BLaER1 treated with 17β-estradiol and CSF1 and Interleukin-3, amounts not matched to agents 10 nM and 100 nM (cell line): ENCODE results near the gene DOCK1.

Experiments used
- H3K27ac ChIP-seq, 11 experiments: shearing (Covaris generic); formaldehyde crosslinking; 2 replicates each; pipeline ENCODE4 v1.8.1; 2022
- H3K27me3 ChIP-seq, 11 experiments: shearing (Covaris generic); formaldehyde crosslinking; 2 replicates each; pipeline ENCODE4 v1.8.1; 2022
- H3K36me3 ChIP-seq, 11 experiments: shearing (Covaris generic); formaldehyde crosslinking; 2 replicates each; pipeline ENCODE4 v1.8.1; 2022
- H3K4me1 ChIP-seq, 10 experiments: shearing (Covaris generic); formaldehyde crosslinking; 2 replicates each; pipeline ENCODE4 v1.8.1; 2022
- H3K4me2 ChIP-seq, 11 experiments: shearing (Covaris generic); formaldehyde crosslinking; 2 replicates each; pipeline ENCODE4 v1.8.1; 2022
- H3K4me3 ChIP-seq, 10 experiments: shearing (Covaris generic); formaldehyde crosslinking; 2 replicates each; pipeline ENCODE4 v1.8.1; 2022
- H3K9ac ChIP-seq, 11 experiments: shearing (Covaris generic); formaldehyde crosslinking; 2 replicates each; pipeline ENCODE4 v1.8.1; 2022
- H3K9me3 ChIP-seq, 11 experiments: shearing (Covaris generic); formaldehyde crosslinking; replicated peaks in 1 of 11; 2 replicates each; pipeline ENCODE4 v1.8.1; 2022
- H4K20me1 ChIP-seq, 11 experiments: shearing (Covaris generic); formaldehyde crosslinking; 2 replicates each; pipeline ENCODE4 v1.8.1; 2022
- Cebpa-rat ChIP-seq, 11 experiments: shearing (Covaris generic); IDR thresholded peaks; 2 replicates each; pipeline ENCODE4 v1.8.1; 2022

The DOCK1 gene

GRCh38 chr10:127492607-127493250, 587.5 kb downstream of the DOCK1 start:
- no peak overlapping the region for H3K9ac ChIP-seq
- H3K27me3 ChIP-seq: no peaks in the 10 kb centered on the region

GRCh38 chr10:127496035-127496434, 590.8 kb downstream of the DOCK1 start:
- TF ChIP-seq Cebpa-rat (IDR thresholded peaks at IDR 0.05): no peak
- H3K9ac ChIP-seq: no peak overlapping the region
- H3K27me3 ChIP-seq: no peaks in the 10 kb centered on the region

More at GRCh38 chr10:127492607-127493250, 587.5 kb downstream of the DOCK1 start:
- Histone ChIP-seq H4K20me1 (no peaks in the 10 kb centered on the region), H3K4me3 (no peak overlapping the region), H3K4me2 (no peak overlapping the region), H3K9me3 (peaks cover 0 to 11% (median 0%) of the 10 kb centered on the region in 11 experiments; a peak in 2 of 22 replicates), H3K4me1 (peaks cover 0 to 6% (median 0%) of the 10 kb centered on the region in 10 experiments; a peak in 3 of 20 replicates), H3K36me3 (no peaks in the 10 kb centered on the region), H3K27ac (no peak overlapping the region)
- no peak for TF ChIP-seq Cebpa-rat (IDR thresholded peaks at IDR 0.05)

DNA sequence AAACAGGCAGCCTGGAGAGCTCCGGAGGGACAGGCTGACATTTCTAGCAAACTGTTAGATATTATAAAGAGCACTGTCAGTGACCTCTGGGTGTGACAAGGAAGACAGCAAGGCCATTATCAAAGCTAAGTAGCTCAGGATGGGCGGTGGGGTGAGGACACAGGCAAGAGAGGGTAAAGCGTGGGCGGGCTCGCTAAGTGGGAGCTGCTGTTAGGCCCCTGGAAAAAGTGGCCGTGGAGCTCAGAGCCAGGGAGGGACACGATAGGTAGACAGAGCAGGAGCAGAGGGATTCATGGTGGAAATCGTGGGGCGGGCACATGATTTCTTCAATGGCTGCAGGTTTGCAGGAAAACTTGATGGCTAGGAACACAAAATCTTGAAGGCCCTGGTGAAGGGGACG, 592.5 kb downstream of the DOCK1 start:
- no peak for TF ChIP-seq Cebpa-rat (IDR thresholded peaks at IDR 0.05)
- no peak overlapping the region for H3K4me2 ChIP-seq
- no peaks in the 10 kb centered on the region for H3K27me3 ChIP-seq
- H4K20me1 ChIP-seq: no peaks in the 10 kb centered on the region
- H3K9me3 ChIP-seq: peaks cover 0 to 3% (median 0%) of the 10 kb centered on the region in 11 experiments; a peak in 2 of 22 replicates
- no peaks in the 10 kb centered on the region for H3K36me3 ChIP-seq
- no peak overlapping the region for H3K27ac ChIP-seq
- peaks cover 0 to 6% (median 0%) of the 10 kb centered on the region in 10 experiments; a peak in 3 of 20 replicates for H3K4me1 ChIP-seq
- no peak overlapping the region for H3K4me3 ChIP-seq
- H3K9ac ChIP-seq: no peak overlapping the region

More at GRCh38 chr10:127496035-127496434, 590.8 kb downstream of the DOCK1 start:
- no peaks in the 10 kb centered on the region for H3K36me3 ChIP-seq
- H3K27ac ChIP-seq: no peak overlapping the region
- no peak overlapping the region for H3K4me2 ChIP-seq
- H3K4me3 ChIP-seq: no peak overlapping the region
- no peaks in the 10 kb centered on the region for H4K20me1 ChIP-seq
- peaks cover 0 to 11% (median 0%) of the 10 kb centered on the region in 11 experiments; a peak in 2 of 22 replicates for H3K9me3 ChIP-seq
- peaks cover 0 to 6% (median 0%) of the 10 kb centered on the region in 10 experiments; a peak in 3 of 20 replicates for H3K4me1 ChIP-seq

- Histone ChIP-seq H3K4me2 (no peak overlapping the region), H3K4me1 (peaks cover 0 to 6% (median 0%) of the 10 kb centered on the region in 10 experiments; a peak in 3 of 20 replicates), H3K36me3 (no peaks in the 10 kb centered on the region), H4K20me1 (no peaks in the 10 kb centered on the region), H3K9me3 (no peaks in the 10 kb centered on the region), H3K4me3 (no peak overlapping the region), H3K27ac (no peak overlapping the region), H3K9ac (no peak overlapping the region), H3K27me3 (no peaks in the 10 kb centered on the region)
- no peak for TF ChIP-seq Cebpa-rat (IDR thresholded peaks at IDR 0.05)
Measured at GRCh38 chr10:127498087-127498486, 592.9 kb downstream of the DOCK1 start.

- TF ChIP-seq Cebpa-rat (IDR thresholded peaks at IDR 0.05): no peak
- Histone ChIP-seq H3K27me3 (no peaks in the 10 kb centered on the region), H3K27ac (no peak overlapping the region)
Measured at GRCh38 chr10:127500127-127500526, 594.9 kb downstream of the DOCK1 start.

More at GRCh38 chr10:127500127-127500526, 594.9 kb downstream of the DOCK1 start:
- no peak overlapping the region for H3K9ac ChIP-seq
- no peaks in the 10 kb centered on the region for H3K9me3 ChIP-seq
- no peak overlapping the region for H3K4me3 ChIP-seq
- no peaks in the 10 kb centered on the region for H3K36me3 ChIP-seq
- H4K20me1 ChIP-seq: no peaks in the 10 kb centered on the region
- 0 out of 22 replicates have a peak overlapping the region, but pooled peaks of 1 of the 11 experiments have one; percentile 11 for H3K4me2 ChIP-seq
- peaks cover 0 to 8% (median 7%) of the 10 kb centered on the region in 10 experiments; a peak in 12 of 20 replicates for H3K4me1 ChIP-seq
